ENCODE measurements around the gene TDRKH. TPM values are rescaled to one million over a fixed set of nuclear protein-coding genes. Genes with fewer than 3 reads are reported as not detected.
A peak's percentile ranks its signal among the peaks of the same experiment; 100 is the strongest.

The TDRKH gene
- total RNA-seq: 1 to 10 TPM; 1.2 to 5.0 (median 3.6) TPM

DNA sequence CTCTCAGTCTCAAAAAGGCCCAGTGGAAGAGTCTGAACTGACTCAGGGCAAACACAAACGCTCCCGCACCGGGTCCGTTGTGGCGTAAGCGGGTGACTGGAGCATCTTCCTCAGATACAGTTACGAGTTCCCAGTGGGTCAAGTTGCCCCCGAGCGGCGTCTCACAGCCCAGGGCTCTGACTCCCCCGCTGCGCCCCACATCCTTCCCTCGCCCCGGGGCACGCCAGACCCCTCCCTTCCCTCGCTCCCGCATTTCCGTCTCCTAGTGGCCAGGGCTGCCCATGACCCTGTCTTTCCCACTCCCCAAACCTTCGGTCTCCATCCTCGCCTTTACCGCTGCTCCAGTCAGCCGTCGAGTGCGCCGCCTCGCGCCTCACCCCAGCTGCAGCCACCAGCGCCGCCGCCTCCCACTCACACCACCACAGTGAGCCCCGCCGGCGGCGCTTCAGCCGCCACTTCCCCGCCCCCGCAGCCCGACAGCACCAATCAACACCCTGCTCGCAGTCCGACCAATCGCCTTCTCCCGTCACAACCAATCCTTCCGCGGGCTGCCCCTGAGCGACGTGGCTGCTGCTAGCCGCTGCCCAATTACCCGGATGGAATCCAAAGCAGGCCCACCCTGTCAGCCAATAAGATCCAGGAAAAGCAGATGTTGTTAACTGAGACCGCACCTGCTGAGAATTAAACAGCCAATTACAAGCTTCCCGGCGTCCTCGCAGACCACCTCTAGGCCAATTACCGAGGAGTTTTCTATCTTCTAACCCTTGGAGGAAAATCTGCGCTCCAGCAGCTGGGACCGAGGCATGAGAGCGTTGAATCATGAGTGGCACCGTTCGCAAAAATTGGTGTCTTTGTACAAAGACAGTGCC, at the start of gene TDRKH:
TDRKH (minus strand) TSS at position 430 of the 869 bp plus-strand sequence. CDS start 7,478 bp downstream, outside the sequence.
- peak within 1 kb of the TSS; percentile 71 to 75 (median 74) for H3K4me3 ChIP-seq
- H3K9me3 ChIP-seq: no peaks in the 10 kb centered on the region
- H3K36me3 ChIP-seq: no peaks in the 10 kb centered on the region
- H3K4me1 ChIP-seq: peaks cover 0 to 9% (median 0%) of the 10 kb centered on the region in 4 donors
- no peaks in the 10 kb centered on the region for H3K27me3 ChIP-seq
- peak; percentile 97 to 99 (median 98) for DNase-seq
- TF ChIP-seq POLR2A (IDR thresholded peaks at IDR 0.05) (peak; percentile 33 to 77), CTCF (IDR thresholded peaks at IDR 0.05) (peak in 4 of 6 experiments; percentile 23 to 45 (median 40))
- peak within 1 kb of the TSS; percentile 35 to 75 (median 55) for H3K27ac ChIP-seq

GRCh38 chr1:151839457-151840403, 49.4 kb upstream of the TDRKH start, which contains the start of gene C2CD4D:
C2CD4D (minus strand) TSS chr1:151839820; CDS start chr1:151838989, 831 bp downstream.
- H3K27ac ChIP-seq: peak within 1 kb of the TSS; percentile 66 to 78 (median 72)
- peak; percentile 46 to 85 (median 82) for DNase-seq
- no peaks in the 10 kb centered on the region for H3K36me3 ChIP-seq
- H3K9me3 ChIP-seq: no peaks in the 10 kb centered on the region
- H3K4me3 ChIP-seq: peak within 1 kb of the TSS; percentile 42 to 67 (median 52)
- H3K4me1 ChIP-seq: peaks cover 0 to 43% (median 12%) of the 10 kb centered on the region in 4 donors
- TF ChIP-seq POLR2A (IDR thresholded peaks at IDR 0.05) (peak; percentile 64 to 78), CTCF (IDR thresholded peaks at IDR 0.05) (peak in 2 of 6 experiments; percentile 31 to 32)
- H3K27me3 ChIP-seq: no peaks in the 10 kb centered on the region

GRCh38 chr1:151839082-151839412, 48.7 kb upstream of the TDRKH start:
- H3K4me3 ChIP-seq: peak overlapping the region; percentile 42 to 67 (median 52)
- TF ChIP-seq POLR2A (IDR thresholded peaks at IDR 0.05) (no peak), CTCF (IDR thresholded peaks at IDR 0.05) (no peak)
- DNase-seq: no peak
- no peaks in the 10 kb centered on the region for H3K27me3 ChIP-seq
- peaks cover 0 to 50% (median 12%) of the 10 kb centered on the region in 4 donors for H3K4me1 ChIP-seq
- peak overlapping the region; percentile 66 to 78 (median 72) for H3K27ac ChIP-seq
- H3K36me3 ChIP-seq: no peaks in the 10 kb centered on the region
- no peaks in the 10 kb centered on the region for H3K9me3 ChIP-seq

DNA sequence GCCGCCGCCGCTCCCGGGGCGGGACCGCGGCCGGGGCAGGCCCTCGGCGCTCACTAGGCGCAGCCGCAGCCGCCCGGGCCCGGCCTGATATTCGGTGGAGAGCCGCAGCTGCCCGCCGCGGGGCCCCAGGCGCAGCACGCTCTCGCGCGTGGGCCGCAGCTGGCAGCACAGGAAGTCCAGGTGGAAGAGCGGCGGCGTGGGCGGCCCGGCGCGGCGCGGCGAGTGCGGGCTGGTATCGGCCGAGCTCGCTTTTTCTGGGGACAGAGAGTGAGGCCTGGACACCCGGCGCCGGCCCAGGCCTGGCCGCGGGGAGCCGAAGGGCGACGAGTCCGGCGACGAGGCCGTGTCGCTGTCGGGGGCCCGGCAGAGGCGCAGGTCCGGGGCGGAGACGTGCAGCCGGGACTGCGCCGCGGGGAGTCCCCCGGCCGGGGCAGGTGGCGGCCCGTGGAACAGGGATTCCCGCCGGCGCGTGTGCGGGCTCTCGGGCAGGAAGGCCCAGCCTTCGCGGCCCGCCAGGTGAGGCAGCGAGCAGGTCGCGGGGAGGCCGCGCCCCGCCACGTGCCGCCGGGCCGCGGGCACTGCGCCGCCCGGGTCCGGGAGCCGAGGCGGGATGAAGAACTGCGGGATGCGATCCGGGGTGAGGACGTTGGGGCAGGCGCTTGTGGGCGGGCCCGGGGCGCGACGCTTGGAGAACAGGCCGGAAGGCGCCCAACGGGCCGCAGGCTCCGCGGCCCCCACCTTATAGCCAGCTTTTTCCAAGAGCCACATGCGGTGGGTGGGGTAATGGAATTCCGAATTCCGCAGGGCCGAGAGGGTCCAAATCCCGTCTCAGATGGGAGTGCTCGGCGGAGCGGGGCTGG, 48.2 kb upstream of the TDRKH start:
- Histone ChIP-seq H3K27ac (peak overlapping the region in 3 of 4 donors; percentile 66 to 78 (median 71)), H3K9me3 (no peaks in the 10 kb centered on the region), H3K4me3 (peak overlapping the region; percentile 42 to 67 (median 52)), H3K4me1 (peaks cover 0 to 56% (median 12%) of the 10 kb centered on the region in 4 donors), H3K27me3 (no peaks in the 10 kb centered on the region), H3K36me3 (no peaks in the 10 kb centered on the region)
- DNase-seq: peak in 1 of 3 donors; percentile 54
- TF ChIP-seq CTCF (IDR thresholded peaks at IDR 0.05) (no peak), POLR2A (IDR thresholded peaks at IDR 0.05) (no peak)
